Vagina (tissue), 2 donors: ENCODE measurements around the gene LRG1. TPM values are rescaled to one million over a fixed set of nuclear protein-coding genes. Genes with fewer than 3 reads are reported as not detected.

ENCODE experiments used
- DNase-seq, 2 donors: peaks; one replicate each; pipeline ENCODE4 v3.0.0-alpha.2; 2017; ENCODE audit errors: extremely low spot score in 2 of 2
- H3K27ac ChIP-seq: fragments of 200-600 bp; sonication (generic); one replicate; pipeline ENCODE4 v1.5.1; 2019
- H3K27me3 ChIP-seq: fragments of 200-600 bp; sonication (generic); one replicate; pipeline ENCODE4 v1.5.1; 2019
- H3K36me3 ChIP-seq, 2 donors: fragments of 200-600 bp; sonication (generic); one replicate each; pipeline ENCODE4 v1.5.1; 2017 to 2019
- H3K4me1 ChIP-seq: fragments of 200-600 bp; sonication (generic); one replicate; pipeline ENCODE4 v1.5.1; 2019
- H3K4me3 ChIP-seq, 2 donors: fragments of 200-600 bp; sonication (generic); 1 replicate in 1 of 2; 2 replicates in 1 of 2; pipeline ENCODE4 v1.5.1; 2016 to 2019
- H3K9me3 ChIP-seq: fragments of 200-600 bp; sonication (generic); one replicate; pipeline ENCODE4 v1.5.1; 2019
- POLR2A ChIP-seq, 2 donors: fragments of 450-650 bp; IDR thresholded peaks; one replicate each; pipeline ENCODE4 v1.6.1; 2017; ENCODE audit warnings: antibody characterized with exemption in 2 of 2, mild to moderate bottlenecking in 2 of 2, moderate library complexity in 2 of 2
- POLR2AphosphoS5 ChIP-seq, 2 donors: sonication (generic); formaldehyde crosslinking; IDR thresholded peaks; one replicate each; pipeline ENCODE4 v1.9.0; 2017; ENCODE audit warnings: antibody characterized with exemption in 2 of 2, mild to moderate bottlenecking in 2 of 2, low read depth in 1 of 2; ENCODE audit not compliant: insufficient read depth in 1 of 2
- intact Hi-C: fragments of 100-400 bp; cut with DNase I; formaldehyde crosslinking; loops from one replicate; pipeline ENCODE4 v1.15.1; 2023
- total RNA-seq: library from RNA; depleted of rRNA; stranded (reverse); fragments of >200 nt; gene quantifications from one replicate; pipeline ENCODE4 v1.2.3, GENCODE V29; 2016
- TF ChIP-seq, protein P1 (sequence below), 3 experiments: fragments of 450-650 bp in 2 of 3; fragments of 200-600 bp in 1 of 3; sonication (generic) in 1 of 3; IDR thresholded peaks; one replicate each; pipeline ENCODE4 v1.5.1; 2017 to 2019; ENCODE audit warnings: antibody characterized with exemption in 3 of 3, mild to moderate bottlenecking in 2 of 3, moderate library complexity in 2 of 3

The LRG1 gene
- total RNA-seq, 1 donor from 2014 or later = 6.9 TPM

DNA sequence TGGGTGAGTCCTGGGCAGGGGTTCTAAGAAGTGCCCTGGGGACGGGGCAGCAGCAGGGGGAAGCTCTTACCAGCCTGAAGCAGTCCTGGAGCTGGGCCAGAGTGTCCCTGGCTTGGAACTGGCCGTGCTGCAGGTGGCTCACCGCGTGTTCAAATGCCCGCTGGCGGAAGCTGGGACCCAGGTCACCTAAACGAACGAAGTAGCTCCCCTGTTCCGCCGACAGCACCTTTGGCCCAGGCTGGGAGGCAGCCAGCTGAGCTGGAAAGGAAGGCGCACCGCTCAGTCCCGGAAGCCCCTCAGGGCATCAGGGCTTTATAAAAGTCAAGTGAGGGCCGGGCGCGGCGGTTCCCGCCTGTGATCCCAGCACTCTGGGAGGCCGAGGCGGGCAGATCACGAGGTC lies 31.1 kb downstream of the LRG1 start:
- intact Hi-C loops = no loop called here
- Histone ChIP-seq H3K27ac (no peak overlapping the region), H3K4me1 (no peaks in the 10 kb centered on the region), H3K4me3 (no peak overlapping the region), H3K27me3 (no peaks in the 10 kb centered on the region), H3K9me3 (no peaks in the 10 kb centered on the region), H3K36me3 (peaks cover 0 to 7% of the 10 kb centered on the region in 2 donors)
- no peak for DNase-seq
- TF ChIP-seq, protein P1, sequence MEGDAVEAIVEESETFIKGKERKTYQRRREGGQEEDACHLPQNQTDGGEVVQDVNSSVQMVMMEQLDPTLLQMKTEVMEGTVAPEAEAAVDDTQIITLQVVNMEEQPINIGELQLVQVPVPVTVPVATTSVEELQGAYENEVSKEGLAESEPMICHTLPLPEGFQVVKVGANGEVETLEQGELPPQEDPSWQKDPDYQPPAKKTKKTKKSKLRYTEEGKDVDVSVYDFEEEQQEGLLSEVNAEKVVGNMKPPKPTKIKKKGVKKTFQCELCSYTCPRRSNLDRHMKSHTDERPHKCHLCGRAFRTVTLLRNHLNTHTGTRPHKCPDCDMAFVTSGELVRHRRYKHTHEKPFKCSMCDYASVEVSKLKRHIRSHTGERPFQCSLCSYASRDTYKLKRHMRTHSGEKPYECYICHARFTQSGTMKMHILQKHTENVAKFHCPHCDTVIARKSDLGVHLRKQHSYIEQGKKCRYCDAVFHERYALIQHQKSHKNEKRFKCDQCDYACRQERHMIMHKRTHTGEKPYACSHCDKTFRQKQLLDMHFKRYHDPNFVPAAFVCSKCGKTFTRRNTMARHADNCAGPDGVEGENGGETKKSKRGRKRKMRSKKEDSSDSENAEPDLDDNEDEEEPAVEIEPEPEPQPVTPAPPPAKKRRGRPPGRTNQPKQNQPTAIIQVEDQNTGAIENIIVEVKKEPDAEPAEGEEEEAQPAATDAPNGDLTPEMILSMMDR (IDR thresholded peaks at IDR 0.05) = no peak
- TF ChIP-seq POLR2A (IDR thresholded peaks at IDR 0.05) (no peak), POLR2AphosphoS5 (IDR thresholded peaks at IDR 0.05; ENCODE audit: insufficient read depth in 1 of 2, low read depth in 1 of 2) (no peak)

DNA sequence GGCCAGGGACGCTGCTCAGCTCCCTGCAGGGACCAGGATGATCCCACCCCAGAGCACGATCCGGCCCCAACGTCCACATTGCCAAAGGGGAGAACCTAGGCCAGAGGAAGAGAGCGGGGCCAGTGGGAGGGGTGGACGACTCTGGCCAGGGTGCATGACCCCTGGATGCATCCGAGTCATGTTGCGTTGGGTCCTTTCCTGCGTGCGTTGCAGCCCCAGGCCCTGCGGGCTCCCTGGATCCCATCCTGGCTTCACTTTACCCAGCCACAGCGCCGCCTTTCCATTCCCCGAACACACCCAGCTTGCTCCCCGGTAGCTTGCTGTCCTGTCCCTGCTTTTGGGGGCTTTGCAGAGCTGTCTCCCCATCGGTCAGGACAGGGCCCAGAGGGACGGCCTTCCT lies 32.0 kb downstream of the LRG1 start:
- no peak for TF ChIP-seq POLR2AphosphoS5 (IDR thresholded peaks at IDR 0.05; ENCODE audit: insufficient read depth in 1 of 2, low read depth in 1 of 2)
- no peak for TF ChIP-seq POLR2A (IDR thresholded peaks at IDR 0.05)
- TF ChIP-seq, protein P1 (IDR thresholded peaks at IDR 0.05) = no peak
- DNase-seq = no peak
- H3K4me3 ChIP-seq = no peak overlapping the region
- peaks cover 0 to 9% of the 10 kb centered on the region in 2 donors for H3K36me3 ChIP-seq
- H3K9me3 ChIP-seq = no peaks in the 10 kb centered on the region
- H3K27ac ChIP-seq = no peak overlapping the region
- intact Hi-C loops = no loop called here
- no peaks in the 10 kb centered on the region for H3K4me1 ChIP-seq
- no peaks in the 10 kb centered on the region for H3K27me3 ChIP-seq

DNA sequence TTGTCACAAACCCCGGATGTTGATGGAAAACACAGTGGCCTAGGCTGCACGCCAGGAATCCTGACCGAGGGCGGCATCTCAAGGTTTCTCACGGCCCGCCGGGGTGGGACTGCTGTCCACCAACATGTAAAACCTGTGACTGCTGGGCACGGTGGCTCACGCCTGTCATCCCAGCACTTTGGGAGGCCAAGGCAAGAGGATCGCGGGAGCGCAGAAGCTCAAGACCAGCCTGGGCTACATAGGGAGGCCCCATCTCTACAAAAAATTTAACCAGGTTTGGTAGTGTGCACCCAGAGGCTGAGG lies 32.7 kb downstream of the LRG1 start:
- DNase-seq = no peak
- TF ChIP-seq POLR2A (IDR thresholded peaks at IDR 0.05) = no peak
- no peak for TF ChIP-seq POLR2AphosphoS5 (IDR thresholded peaks at IDR 0.05; ENCODE audit: insufficient read depth in 1 of 2, low read depth in 1 of 2)
- TF ChIP-seq, protein P1 (IDR thresholded peaks at IDR 0.05) = no peak
- H3K27ac ChIP-seq = no peak overlapping the region
- H3K27me3 ChIP-seq = no peaks in the 10 kb centered on the region
- no peaks in the 10 kb centered on the region for H3K9me3 ChIP-seq
- H3K4me3 ChIP-seq = no peak overlapping the region
- H3K4me1 ChIP-seq = no peaks in the 10 kb centered on the region
- intact Hi-C loops = no loop called here
- H3K36me3 ChIP-seq = peaks cover 0 to 16% of the 10 kb centered on the region in 2 donors

DNA sequence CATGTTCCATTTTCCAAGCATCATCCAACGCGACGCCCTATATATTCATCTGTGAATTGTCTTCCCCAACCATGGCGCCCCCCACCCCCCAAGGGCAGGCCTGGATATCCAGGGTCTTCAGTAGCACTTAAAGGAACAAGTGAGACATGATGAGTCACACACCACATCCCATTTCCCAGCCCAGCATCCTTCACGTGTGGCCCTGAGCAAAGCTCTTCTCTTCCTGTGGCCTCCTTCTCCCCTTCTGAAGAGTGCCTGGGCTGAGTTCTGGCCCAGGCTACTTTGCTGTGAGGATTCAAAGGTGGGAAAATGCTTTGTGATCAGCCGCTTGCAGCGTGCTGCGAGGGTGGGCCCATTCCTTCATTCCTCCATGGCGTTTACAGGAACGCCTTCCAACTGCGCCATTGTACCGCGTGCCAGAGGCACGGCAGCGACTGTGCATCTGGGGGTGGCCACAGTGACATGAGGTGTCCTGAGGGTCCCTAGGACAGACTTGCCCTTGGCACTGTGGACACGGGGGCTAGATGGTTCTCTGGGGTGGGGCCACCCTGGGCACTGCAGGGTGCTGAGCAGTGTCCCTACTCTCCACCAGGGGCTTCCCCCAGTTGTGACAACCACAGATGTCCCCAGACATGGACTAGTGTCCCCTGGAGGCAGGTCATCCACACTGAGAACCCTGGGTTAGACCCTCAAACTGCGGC lies 33.2 kb downstream of the LRG1 start:
- DNase-seq = no peak
- Histone ChIP-seq H3K9me3 (no peaks in the 10 kb centered on the region), H3K27ac (no peak overlapping the region), H3K36me3 (peaks cover 0 to 20% of the 10 kb centered on the region in 2 donors), H3K27me3 (no peaks in the 10 kb centered on the region), H3K4me1 (no peaks in the 10 kb centered on the region), H3K4me3 (no peak overlapping the region)
- intact Hi-C loops = no loop called here
- TF ChIP-seq POLR2A (IDR thresholded peaks at IDR 0.05) (no peak), POLR2AphosphoS5 (IDR thresholded peaks at IDR 0.05; ENCODE audit: insufficient read depth in 1 of 2, low read depth in 1 of 2) (no peak)
- TF ChIP-seq, protein P1 (IDR thresholded peaks at IDR 0.05) = no peak

DNA sequence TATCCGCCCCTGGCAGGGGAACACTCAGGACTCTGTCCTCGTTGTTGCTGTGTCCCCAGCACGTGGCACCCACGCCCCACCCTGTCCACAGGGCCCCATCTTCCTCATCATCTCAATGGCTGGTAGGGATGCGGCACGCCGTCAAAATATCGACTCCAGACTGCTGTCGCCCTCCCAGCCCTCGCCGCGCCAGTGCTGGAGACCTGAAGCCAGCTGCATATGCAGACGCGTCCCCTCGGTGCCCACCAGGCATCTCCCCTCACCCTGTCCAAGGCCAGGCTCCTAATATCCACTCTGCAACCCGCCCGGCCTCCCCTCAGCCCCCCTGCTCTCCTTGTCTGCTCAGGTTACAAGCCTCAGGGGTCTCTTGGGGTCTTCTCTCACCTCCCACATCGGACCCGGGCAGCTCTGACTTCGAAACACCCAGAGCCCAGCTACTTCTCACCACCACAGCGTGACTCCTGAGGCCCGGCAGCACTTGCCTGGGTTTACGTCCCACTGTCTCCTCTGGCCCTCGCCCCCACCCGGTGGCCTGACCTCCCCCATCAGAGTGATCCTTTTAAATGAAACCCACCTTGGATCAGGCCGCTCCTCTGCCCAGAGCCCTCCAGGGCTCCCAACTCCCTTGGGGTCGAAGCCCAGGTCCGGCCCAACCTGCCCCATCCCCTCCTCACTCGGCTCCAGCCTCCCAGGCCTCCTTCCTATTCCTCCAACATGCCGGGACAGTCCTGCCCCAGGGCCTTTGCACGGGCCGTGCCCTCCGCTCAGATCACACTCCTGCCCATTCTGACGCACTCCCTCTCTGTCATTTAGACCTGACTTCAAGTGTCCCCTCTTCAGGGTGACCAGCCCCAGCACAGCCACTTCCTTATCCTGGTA lies 34.0 kb downstream of the LRG1 start:
- H3K36me3 ChIP-seq = peaks cover 0 to 22% of the 10 kb centered on the region in 2 donors
- no peak overlapping the region for H3K27ac ChIP-seq

More for the DNA sequence above, 34.0 kb downstream of the LRG1 start:
- no peaks in the 10 kb centered on the region for H3K9me3 ChIP-seq
- TF ChIP-seq POLR2A (IDR thresholded peaks at IDR 0.05) = no peak
- no peak for TF ChIP-seq POLR2AphosphoS5 (IDR thresholded peaks at IDR 0.05; ENCODE audit: insufficient read depth in 1 of 2, low read depth in 1 of 2)
- TF ChIP-seq, protein P1 (IDR thresholded peaks at IDR 0.05) = no peak
- DNase-seq = no peak
- no peaks in the 10 kb centered on the region for H3K4me1 ChIP-seq
- no peak overlapping the region for H3K4me3 ChIP-seq
- intact Hi-C loops = no loop called here
- no peaks in the 10 kb centered on the region for H3K27me3 ChIP-seq
